ENCODE results near the gene CDR2L.
"Not testable (repeated sequence)": the region's sequence is repeated elsewhere in the genome, so short reads cannot be mapped to it uniquely, and the experiment has no call there.

The CDR2L gene

DNA sequence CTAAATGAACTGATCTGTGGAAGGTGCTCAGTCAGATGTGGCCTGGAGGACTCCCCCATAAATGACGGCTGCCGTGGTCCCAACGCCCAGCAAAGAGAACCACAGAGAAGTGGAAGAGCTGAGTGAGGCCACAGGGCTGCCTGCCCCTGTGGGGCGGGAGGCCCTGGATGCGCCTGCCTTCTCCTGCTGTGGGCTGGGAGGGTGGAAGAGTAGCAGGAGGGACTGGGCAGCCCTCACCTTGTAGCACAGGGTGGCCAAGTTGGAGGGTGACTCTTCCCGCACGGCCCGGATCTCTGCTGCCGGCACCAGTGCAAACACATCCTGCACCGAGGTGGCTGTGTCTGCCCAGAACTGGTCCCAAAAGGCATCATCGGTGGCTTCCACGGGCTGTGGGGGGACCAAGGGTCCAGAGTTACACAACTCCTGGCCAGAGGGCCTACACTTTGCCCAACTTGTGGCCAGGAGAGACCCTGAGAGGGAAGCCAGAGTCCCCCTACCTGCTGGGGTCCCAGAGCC, 23.1 kb upstream of the CDR2L start:
- H3K27ac Mint-ChIP-seq = no peak overlapping the region
- no peak overlapping the region for H3K4me3 Mint-ChIP-seq
- H3K9me3 Mint-ChIP-seq = no peaks in the 10 kb centered on the region
- peaks cover 46% of the 10 kb centered on the region for H3K27me3 Mint-ChIP-seq
- intact Hi-C loops (cut with micrococcal nuclease) = no loop called here
- peaks cover 18% of the 10 kb centered on the region for H3K4me1 Mint-ChIP-seq (ENCODE audit: low read depth)
- H3K36me3 Mint-ChIP-seq (ENCODE audit: low read depth) = no peaks in the 10 kb centered on the region

- H3K27me3 Mint-ChIP-seq = peaks cover 43% of the 10 kb centered on the region
- intact Hi-C loops (cut with micrococcal nuclease) = no loop called here
- H3K27ac Mint-ChIP-seq = no peak overlapping the region
- no peaks in the 10 kb centered on the region for H3K36me3 Mint-ChIP-seq (ENCODE audit: low read depth)
- no peak overlapping the region for H3K4me3 Mint-ChIP-seq
- H3K4me1 Mint-ChIP-seq (ENCODE audit: low read depth) = peaks cover 14% of the 10 kb centered on the region
- H3K9me3 Mint-ChIP-seq = no peaks in the 10 kb centered on the region
Observed at GRCh38 chr17:74964988-74965622, 22.3 kb upstream of the CDR2L start.

DNA sequence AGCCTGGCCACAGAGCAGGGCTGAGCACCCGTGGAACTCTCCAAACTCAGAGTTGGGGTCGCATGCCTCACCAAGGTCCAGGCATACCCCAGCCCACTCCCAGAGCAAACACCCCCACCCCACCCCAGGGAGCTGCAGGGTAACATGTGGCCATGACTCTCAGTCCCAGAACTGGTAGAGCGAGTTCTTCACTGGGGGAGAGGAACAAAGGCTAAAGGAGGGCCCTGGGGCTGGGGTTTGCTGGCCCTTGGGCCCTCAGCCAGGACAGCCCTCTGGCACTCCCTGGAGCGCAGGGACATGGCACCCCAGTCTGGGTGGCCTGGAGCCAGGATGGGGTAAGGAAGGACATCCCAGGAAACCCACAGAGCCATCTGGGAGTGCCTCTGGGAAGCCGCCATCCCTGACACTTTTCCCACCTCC, 19.1 kb upstream of the CDR2L start:
- Mint-ChIP-seq H3K27me3 (peaks cover 60% of the 10 kb centered on the region), H3K4me1 (ENCODE audit: low read depth) (peaks cover 11% of the 10 kb centered on the region), H3K9me3 (no peaks in the 10 kb centered on the region), H3K4me3 (no peak overlapping the region), H3K27ac (no peak overlapping the region), H3K36me3 (ENCODE audit: low read depth) (no peaks in the 10 kb centered on the region)
- intact Hi-C loops (cut with micrococcal nuclease) = no loop called here

DNA sequence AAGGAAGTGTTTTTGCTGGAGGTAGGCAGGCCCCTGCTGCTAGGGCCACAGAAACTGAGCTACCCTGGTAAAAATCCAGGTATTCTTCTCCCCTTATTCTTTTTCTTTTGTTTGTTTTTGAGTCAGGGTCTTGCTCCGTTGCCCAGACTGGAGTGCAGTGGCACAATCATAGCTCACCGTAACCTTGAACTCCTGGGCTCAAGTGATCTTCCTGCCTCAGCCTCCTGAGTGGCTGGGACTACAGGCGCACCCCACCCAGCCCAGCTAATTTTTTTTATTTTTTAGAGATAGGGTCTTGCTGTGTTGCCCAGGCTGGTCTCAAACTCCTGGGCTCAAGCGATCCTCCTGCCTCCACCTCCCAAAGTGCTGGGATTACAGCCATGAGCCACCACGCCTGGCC, 17.9 kb upstream of the CDR2L start:
- peaks cover 66% of the 10 kb centered on the region for H3K27me3 Mint-ChIP-seq
- H3K4me1 Mint-ChIP-seq (ENCODE audit: low read depth); H3K9me3 Mint-ChIP-seq; H3K36me3 Mint-ChIP-seq (ENCODE audit: low read depth); H3K27ac Mint-ChIP-seq; H3K4me3 Mint-ChIP-seq; intact Hi-C loops (cut with micrococcal nuclease): not testable (repeated sequence)

DNA sequence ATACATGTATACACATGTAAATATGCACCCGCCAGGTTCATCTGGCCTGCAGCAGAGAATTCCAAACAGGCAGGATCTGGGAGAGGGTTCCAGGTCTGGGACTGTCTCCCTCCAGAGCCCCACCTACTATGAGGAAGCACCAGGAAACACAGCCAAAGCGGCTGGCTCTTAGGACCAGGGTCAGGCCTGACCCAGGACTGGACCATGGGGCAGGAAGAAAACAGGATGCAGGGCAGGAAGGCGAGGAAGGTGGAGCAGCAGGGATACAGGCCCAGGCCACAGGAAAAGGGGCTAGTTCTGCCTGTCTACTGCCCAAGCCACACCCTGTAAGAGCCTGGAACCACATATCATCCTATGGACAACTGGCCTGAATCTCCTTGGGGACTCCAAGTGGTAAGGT, 17.0 kb upstream of the CDR2L start:
- no peak overlapping the region for H3K4me3 Mint-ChIP-seq

DNA sequence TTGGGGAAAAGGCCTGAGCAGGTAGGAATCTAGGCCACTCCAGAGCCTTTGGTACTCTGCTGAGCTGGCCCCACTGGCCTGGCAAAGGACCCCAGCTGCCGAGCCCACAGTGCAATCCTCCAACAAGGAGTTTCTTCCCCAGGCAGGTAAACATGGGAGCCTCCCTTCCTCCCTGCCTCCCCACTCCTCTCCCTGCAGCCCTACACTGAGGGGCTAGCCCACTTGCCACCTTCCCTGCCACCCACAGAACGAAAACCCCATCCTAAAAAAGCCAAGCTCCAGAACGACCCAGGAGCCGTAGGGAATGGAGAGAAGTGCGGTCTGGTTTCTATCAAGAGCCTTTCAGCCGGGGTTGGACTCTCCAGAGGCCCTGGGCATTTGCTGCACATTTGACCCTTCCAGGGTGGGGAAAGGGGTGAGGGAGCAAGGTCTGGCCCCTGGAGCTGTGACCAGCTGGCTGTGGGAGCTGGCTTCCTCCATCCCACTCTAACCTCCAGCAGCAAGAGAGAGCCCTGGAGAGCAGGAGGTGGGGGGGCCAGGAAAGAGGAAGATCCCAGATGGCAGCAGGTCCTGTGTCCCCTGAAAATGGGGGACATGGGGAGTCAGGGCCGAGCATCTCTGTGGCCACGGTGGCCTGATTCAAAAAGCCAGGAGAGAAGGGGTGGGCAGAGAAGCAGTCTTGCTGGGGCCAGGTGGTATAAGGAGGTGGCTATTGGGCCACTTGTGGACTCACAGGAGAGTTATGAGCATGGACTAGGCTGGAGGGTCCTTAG, 16.2 kb upstream of the CDR2L start:
- H3K36me3 Mint-ChIP-seq (ENCODE audit: low read depth) = no peaks in the 10 kb centered on the region
- peaks cover 75% of the 10 kb centered on the region for H3K27me3 Mint-ChIP-seq
- intact Hi-C loops (cut with micrococcal nuclease) = no loop called here
- no peaks in the 10 kb centered on the region for H3K9me3 Mint-ChIP-seq
- H3K4me1 Mint-ChIP-seq (ENCODE audit: low read depth) = peaks cover 6% of the 10 kb centered on the region
- no peak overlapping the region for H3K27ac Mint-ChIP-seq
- peak overlapping the region; percentile 49 for H3K4me3 Mint-ChIP-seq

More for the DNA sequence above, 17.0 kb upstream of the CDR2L start:
- no peak overlapping the region for H3K27ac Mint-ChIP-seq
- H3K4me1 Mint-ChIP-seq (ENCODE audit: low read depth) = peaks cover 6% of the 10 kb centered on the region
- no peaks in the 10 kb centered on the region for H3K36me3 Mint-ChIP-seq (ENCODE audit: low read depth)
- peaks cover 68% of the 10 kb centered on the region for H3K27me3 Mint-ChIP-seq
- intact Hi-C loops (cut with micrococcal nuclease) = no loop called here
- H3K9me3 Mint-ChIP-seq = no peaks in the 10 kb centered on the region

DNA sequence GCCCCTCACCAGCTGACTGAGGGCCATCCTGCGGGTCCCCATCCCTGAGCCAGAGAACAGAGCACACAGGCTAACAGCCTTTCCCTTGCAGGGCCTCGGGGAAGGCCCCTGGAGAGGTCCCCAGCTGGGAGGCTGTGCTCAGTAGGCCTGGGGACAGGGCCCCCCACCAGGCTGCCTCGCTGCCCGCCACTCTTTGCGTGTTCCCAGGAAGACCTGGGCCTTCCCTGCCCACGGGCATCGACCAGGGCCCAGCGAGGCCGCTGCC, 15.7 kb upstream of the CDR2L start:
- Mint-ChIP-seq H3K4me1 (ENCODE audit: low read depth) (peaks cover 6% of the 10 kb centered on the region), H3K27me3 (peaks cover 77% of the 10 kb centered on the region), H3K4me3 (peak overlapping the region; percentile 49), H3K9me3 (no peaks in the 10 kb centered on the region), H3K36me3 (ENCODE audit: low read depth) (no peaks in the 10 kb centered on the region), H3K27ac (no peak overlapping the region)
- intact Hi-C loops (cut with micrococcal nuclease) = no loop called here

DNA sequence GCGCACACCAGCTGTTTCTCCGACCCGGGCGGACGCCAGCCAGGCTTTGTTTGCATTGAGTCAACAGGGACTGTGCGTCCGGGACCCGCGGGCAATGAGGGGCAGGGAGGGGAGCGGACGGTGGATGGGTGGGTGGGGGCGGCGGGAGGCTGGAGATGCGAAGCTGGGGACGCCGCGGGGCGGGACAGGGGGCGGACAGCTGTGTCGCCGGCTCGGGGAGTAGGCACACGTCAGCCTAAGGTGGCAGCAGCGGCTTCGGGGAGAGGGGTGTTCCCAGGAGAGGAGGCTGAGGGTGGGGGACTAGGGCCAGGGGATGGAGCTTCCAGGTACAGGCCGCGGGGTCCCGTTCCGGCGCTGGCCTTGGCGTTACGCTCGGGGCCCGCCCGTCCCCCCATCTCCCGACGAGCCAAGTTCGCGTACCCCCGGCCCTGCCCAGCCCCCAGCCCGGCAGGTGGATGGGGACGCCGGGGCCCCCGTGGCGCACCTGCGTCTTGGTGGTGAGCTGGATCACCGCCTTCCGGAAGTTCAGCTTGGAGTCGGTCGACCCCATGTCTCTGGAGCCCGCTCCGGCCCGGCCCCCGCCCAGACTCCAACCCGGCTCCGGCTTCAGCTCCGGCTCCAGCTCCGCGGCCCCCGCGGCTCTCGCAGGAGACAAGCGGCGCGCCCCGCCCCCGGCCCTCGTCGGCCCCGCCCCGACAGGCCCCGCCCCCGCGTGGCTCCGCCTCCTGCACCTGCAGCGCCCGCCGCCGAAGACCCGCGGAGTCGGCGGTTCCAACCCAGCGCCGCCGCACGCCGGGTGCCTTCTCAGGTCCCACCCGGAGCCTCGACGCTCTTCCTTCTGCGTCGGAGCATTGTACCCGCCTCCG, 15.1 kb upstream of the CDR2L start, which contains the start of gene HID1:
Gene HID1 (minus strand): TSS at position 653 of the 866 bp plus-strand sequence. CDS start 103 bp downstream, at position 550.
- peaks cover 78% of the 10 kb centered on the region for H3K27me3 Mint-ChIP-seq
- intact Hi-C loops (cut with micrococcal nuclease) = no loop called here
- peak within 1 kb of the TSS; percentile 2 for H3K27ac Mint-ChIP-seq

DNA sequence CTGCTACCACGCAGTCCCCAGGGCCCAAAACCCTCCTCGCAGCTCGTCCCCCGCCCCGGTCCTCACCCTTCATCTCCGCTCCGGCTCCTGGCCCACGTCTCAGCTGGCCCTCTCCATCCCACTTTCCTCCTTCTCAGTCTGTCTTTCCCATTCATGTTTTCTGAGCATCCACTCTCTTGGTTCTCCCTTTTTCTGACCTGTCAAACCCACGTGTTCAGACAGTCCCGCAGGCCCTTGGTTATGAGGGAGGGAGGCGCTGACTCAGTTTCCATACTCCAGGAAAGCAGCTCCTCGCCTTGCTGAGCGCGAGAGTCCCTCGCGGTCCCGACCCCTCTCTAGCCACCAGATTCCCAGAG, 14.5 kb upstream of the CDR2L start:
- Mint-ChIP-seq H3K4me3 (peak overlapping the region; percentile 49), H3K27me3 (peaks cover 77% of the 10 kb centered on the region), H3K4me1 (ENCODE audit: low read depth) (peaks cover 6% of the 10 kb centered on the region), H3K9me3 (no peaks in the 10 kb centered on the region), H3K36me3 (ENCODE audit: low read depth) (no peaks in the 10 kb centered on the region), H3K27ac (peak overlapping the region; percentile 2)
- intact Hi-C loops (cut with micrococcal nuclease) = no loop called here

More for the DNA sequence above, 15.1 kb upstream of the CDR2L start, which contains the start of gene HID1:
- Mint-ChIP-seq H3K9me3 (no peaks in the 10 kb centered on the region), H3K4me3 (peak within 1 kb of the TSS; percentile 49), H3K4me1 (ENCODE audit: low read depth) (peaks cover 6% of the 10 kb centered on the region), H3K36me3 (ENCODE audit: low read depth) (no peaks in the 10 kb centered on the region)

DNA sequence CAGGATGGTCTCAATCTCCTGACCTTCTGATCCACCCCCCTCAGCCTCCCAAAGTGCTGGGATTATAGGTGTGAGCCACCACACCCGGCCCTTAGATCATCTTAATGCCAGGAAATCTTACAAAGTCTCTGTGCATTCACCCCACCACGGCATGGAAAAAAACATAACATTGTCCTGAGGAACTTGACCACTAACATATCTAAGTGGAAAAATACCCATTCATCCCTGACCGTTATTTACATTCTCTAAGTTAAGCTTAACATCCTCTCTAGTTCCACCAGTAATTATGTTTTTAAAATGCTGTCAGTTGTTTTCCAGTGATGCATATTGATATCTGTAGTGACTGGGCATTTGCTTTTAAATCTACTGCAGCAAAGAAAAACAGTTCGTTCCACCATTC, 11.5 kb upstream of the CDR2L start:
- no peaks in the 10 kb centered on the region for H3K9me3 Mint-ChIP-seq
- peaks cover 19% of the 10 kb centered on the region for H3K4me1 Mint-ChIP-seq (ENCODE audit: low read depth)
- H3K4me3 Mint-ChIP-seq = no peak overlapping the region
- H3K27ac Mint-ChIP-seq = no peak overlapping the region
- H3K36me3 Mint-ChIP-seq (ENCODE audit: low read depth) = no peaks in the 10 kb centered on the region
- intact Hi-C loops (cut with micrococcal nuclease) = no loop called here
- peaks cover 80% of the 10 kb centered on the region for H3K27me3 Mint-ChIP-seq

GRCh38 chr17:74977802-74978201, 9.6 kb upstream of the CDR2L start:
- intact Hi-C loops (cut with micrococcal nuclease) = no loop called here
- Mint-ChIP-seq H3K27ac (no peak overlapping the region), H3K4me1 (ENCODE audit: low read depth) (peaks cover 28% of the 10 kb centered on the region), H3K36me3 (ENCODE audit: low read depth) (no peaks in the 10 kb centered on the region), H3K4me3 (no peak overlapping the region), H3K27me3 (peaks cover 80% of the 10 kb centered on the region), H3K9me3 (no peaks in the 10 kb centered on the region)

DNA sequence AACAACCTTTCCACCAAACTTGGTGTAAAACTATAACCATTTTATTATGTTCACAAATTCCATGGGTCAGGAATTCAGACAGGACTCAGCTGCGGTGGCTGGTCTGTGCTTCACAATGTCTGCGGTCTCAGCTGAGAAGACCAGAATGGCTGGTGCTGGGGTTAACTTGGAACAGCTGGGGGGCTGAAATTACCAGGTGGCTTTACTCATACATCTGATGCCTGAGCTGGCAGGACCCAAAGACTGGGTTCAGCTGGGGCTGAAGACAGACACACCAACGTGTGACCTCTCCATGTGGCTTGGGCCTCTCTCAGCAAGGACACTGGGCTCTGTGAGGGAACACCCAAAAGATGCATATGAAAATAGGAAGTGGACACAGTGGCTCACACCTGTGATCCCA, 9.2 kb upstream of the CDR2L start:
- Mint-ChIP-seq H3K36me3 (ENCODE audit: low read depth) (no peaks in the 10 kb centered on the region), H3K4me3 (no peak overlapping the region), H3K9me3 (no peaks in the 10 kb centered on the region), H3K27ac (no peak overlapping the region), H3K27me3 (peaks cover 78% of the 10 kb centered on the region), H3K4me1 (ENCODE audit: low read depth) (peaks cover 24% of the 10 kb centered on the region)
- intact Hi-C loops (cut with micrococcal nuclease) = no loop called here

GRCh38 chr17:74979408-74980146, 7.9 kb upstream of the CDR2L start:
- peaks cover 76% of the 10 kb centered on the region for H3K27me3 Mint-ChIP-seq

More at GRCh38 chr17:74979408-74980146, 7.9 kb upstream of the CDR2L start:
- Mint-ChIP-seq H3K36me3 (ENCODE audit: low read depth) (no peaks in the 10 kb centered on the region), H3K4me1 (ENCODE audit: low read depth) (peaks cover 24% of the 10 kb centered on the region), H3K9me3 (no peaks in the 10 kb centered on the region), H3K4me3 (no peak overlapping the region), H3K27ac (no peak overlapping the region)
- intact Hi-C loops (cut with micrococcal nuclease) = no loop called here

Data from dendritic cell treated with granulocyte-macrophage colony-stimulating factor and Interleukin-4, amounts not matched to agents 40 ng/mL and 50 ng/mL, for 4 days (primary cell).